Measurements from ENCODE around the gene RPTOR.

The RPTOR gene

DNA sequence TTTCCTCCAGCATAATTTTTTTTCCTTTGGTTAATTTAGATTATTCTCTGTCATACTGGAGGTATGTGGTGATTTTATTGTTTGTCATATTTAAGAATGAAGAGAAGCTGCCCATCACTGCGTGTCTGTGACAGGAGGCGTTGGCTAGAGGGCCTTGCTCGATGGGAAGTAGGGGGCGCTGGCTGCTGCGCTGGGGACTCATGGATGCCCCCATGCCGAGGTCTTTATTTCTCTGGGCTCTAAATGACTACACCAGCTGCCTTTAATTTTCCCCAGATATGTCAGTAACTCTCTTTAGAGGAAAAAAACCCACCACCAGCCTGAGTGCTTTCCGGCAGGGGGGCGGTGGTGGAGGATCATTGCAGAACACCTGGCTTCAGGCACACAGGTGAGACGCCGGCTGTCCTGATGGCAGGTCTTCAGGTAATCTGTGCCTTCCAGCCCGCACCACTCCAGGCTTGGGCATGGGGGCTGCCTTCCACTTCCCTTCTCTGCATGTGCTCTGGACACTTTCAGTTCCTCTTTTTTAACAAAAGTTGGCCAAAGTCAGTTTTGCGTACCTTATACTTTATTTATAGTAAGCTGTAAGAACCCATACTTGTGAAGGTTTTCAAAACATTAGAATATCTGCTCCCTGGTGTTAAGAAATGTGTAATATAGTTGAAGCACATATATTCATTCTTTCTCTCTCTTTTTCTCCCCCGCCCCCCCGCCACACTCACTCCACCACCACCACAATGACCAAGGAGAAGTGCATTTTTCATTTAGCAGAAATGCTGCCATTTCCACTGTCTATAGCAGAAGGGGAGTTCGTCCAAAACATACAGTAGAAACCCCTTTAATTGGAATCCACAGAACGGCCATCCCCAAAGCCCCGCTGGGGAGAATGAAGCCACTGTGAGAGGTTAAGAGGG lies 192.7 kb downstream of the RPTOR start:
- TF ChIP-seq, protein P1, sequence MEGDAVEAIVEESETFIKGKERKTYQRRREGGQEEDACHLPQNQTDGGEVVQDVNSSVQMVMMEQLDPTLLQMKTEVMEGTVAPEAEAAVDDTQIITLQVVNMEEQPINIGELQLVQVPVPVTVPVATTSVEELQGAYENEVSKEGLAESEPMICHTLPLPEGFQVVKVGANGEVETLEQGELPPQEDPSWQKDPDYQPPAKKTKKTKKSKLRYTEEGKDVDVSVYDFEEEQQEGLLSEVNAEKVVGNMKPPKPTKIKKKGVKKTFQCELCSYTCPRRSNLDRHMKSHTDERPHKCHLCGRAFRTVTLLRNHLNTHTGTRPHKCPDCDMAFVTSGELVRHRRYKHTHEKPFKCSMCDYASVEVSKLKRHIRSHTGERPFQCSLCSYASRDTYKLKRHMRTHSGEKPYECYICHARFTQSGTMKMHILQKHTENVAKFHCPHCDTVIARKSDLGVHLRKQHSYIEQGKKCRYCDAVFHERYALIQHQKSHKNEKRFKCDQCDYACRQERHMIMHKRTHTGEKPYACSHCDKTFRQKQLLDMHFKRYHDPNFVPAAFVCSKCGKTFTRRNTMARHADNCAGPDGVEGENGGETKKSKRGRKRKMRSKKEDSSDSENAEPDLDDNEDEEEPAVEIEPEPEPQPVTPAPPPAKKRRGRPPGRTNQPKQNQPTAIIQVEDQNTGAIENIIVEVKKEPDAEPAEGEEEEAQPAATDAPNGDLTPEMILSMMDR (IDR thresholded peaks at IDR 0.05; ENCODE audit: low read depth, low read length), result no peak
- no peak for DNase-seq (ENCODE audit: low read depth in 2 of 2)
- no peak overlapping the region for H3K4me3 ChIP-seq (replicated peaks in 1 of 2; ENCODE audit: low read depth in 2 of 2, low read length in 2 of 2)

DNA sequence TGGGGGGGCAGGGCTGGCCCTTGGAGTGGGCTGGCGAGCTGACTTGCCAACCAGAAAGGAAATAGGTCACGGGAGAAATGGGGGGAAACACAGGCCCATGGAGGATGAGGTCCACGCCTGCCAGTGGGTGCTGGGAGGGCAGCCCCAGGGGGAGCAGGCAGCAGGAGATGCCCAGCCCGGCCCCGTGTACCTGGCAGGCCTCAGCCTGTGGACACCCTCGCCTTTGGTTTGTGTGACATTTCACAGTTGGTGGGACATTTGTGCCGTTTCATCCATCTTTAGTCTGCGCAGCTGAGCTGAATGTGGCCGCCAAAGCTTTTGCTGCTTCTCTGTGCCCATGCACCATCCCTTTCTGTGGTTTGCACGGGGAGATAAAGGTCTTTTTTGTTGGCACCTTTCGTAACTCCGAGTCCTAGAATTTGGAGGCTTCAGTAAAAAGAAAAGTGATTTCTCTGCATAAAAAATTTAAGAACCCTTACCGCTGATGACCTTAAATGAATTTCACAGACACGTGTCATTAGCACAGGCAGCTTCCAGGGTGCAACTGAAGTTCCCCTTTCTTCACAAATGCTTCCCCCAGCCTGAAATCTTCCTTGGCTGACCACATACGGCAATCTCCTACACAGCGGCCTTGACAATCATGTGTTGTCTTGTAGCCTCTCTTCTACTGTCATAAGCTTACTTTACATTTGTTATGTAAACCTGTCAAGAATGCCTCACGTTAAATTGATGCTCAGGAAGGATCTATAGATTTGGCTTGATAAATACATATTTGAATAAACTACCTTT lies 193.6 kb downstream of the RPTOR start:
- TF ChIP-seq, protein P1 (IDR thresholded peaks at IDR 0.05; ENCODE audit: low read depth, low read length), result no peak
- H3K4me3 ChIP-seq (replicated peaks in 1 of 2; ENCODE audit: low read depth in 2 of 2, low read length in 2 of 2), result no peak overlapping the region
- no peak for DNase-seq (ENCODE audit: low read depth in 2 of 2)

DNA sequence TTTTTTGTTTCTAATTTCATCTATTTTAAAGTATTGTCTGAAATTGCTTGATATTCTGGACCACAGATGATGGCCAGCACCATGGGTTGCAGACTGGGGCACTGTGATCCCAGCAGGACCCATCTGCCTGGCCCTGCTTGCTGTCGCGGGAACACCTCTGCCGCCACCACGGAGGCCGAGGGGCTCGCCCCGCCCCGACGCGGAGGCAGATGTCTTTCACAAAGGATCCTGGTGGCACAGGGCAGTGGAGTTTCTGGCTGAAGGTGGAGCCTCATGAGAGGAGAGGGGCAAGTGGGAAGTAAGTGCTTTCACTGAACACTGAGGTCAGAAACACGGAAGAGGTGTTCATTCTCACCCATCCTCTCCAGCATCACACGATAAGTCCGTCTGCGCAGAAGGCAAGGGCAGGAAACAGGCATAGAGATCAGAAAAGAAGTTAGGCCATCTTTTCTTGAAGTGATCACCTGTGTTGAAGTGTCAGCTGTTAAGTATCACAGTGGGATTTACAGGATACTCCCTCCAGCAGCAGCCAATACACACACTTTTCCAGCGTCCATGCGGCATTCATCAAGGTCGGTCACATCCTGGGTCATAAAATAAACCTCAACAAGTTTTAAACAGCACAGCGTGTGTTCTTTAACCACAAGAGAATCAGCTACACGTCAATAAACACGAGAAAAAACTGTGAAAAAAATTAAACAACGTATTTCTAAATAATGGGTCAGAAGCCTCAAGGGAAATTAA lies 194.5 kb downstream of the RPTOR start:
- DNase-seq (ENCODE audit: low read depth in 2 of 2), result no peak

DNA sequence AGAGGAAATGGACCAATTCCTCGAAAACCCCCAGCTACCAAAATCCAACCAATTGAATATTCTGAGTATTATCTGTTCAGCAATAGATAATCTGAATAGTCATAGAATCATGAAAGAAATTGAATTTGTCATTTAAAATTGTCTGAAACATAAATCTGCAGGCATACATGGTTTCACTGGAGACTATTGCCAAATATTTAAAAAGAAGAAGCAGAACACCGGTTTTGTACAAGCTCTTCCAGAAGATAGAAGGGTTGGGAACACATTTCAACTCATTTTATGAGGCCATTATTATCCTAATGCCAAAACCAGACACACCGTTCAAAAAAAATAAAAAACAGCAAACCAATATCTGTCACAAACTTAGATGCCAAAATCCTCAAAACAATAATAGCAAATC lies 195.5 kb downstream of the RPTOR start:
- DNase-seq (ENCODE audit: low read depth in 2 of 2), result no peak

More for the DNA sequence above, 194.5 kb downstream of the RPTOR start:
- no peak overlapping the region for H3K4me3 ChIP-seq (replicated peaks in 1 of 2; ENCODE audit: low read depth in 2 of 2, low read length in 2 of 2)
- TF ChIP-seq, protein P1 (IDR thresholded peaks at IDR 0.05; ENCODE audit: low read depth, low read length), result no peak

DNA sequence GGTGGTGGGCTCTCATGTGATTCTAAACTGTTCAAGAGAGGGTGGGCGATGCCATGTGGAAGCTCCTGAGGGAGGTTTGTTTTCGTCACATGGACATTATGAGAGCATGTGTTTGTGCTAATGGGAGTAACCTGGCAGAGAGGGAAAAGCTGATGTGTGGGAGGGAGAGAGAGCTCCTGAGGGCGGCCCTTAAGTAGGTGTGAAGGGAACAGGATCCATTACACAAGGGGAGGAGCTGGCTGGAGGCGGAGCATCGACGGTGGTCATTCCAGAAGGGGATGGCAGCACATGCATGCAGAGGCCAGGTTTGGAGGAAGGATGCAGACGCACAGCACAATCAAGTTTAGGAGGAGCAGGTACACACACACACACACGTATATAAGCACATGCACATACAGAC lies 197.5 kb downstream of the RPTOR start:
- TF ChIP-seq, protein P1 (IDR thresholded peaks at IDR 0.05; ENCODE audit: low read depth, low read length), result no peak
- no peak for DNase-seq (ENCODE audit: low read depth in 2 of 2)
- H3K4me3 ChIP-seq (replicated peaks in 1 of 2; ENCODE audit: low read depth in 2 of 2, low read length in 2 of 2), result no peak overlapping the region

More for the DNA sequence above, 195.5 kb downstream of the RPTOR start:
- H3K4me3 ChIP-seq (replicated peaks in 1 of 2; ENCODE audit: low read depth in 2 of 2, low read length in 2 of 2), result no peak overlapping the region
- TF ChIP-seq, protein P1 (IDR thresholded peaks at IDR 0.05; ENCODE audit: low read depth, low read length), result no peak

DNA sequence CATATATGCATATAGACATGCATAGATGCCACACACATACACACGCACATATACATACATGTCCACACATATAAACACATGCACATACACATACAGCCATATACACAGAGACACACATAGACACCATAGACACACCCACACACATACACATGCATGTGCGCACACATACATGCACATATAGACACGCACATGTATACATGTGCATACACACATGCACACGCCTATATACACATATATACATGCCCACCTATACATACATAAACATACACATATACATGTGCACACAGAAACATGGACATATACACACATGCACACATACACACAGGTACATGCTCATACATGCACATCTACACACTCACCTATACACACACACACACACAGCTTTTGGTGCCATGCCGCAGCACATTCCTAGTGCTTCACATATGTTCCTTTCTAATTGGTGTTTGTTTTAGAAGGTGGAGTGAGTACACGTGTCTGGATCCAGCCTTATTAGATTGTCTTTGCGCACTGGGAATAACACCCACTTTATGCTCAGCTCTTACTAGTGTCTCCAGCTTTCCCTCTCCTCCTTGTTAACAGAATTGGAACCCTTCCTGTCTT lies 198.0 kb downstream of the RPTOR start:
- no peak overlapping the region for H3K4me3 ChIP-seq (replicated peaks in 1 of 2; ENCODE audit: low read depth in 2 of 2, low read length in 2 of 2)
- DNase-seq (ENCODE audit: low read depth in 2 of 2), result no peak
- TF ChIP-seq, protein P1 (IDR thresholded peaks at IDR 0.05; ENCODE audit: low read depth, low read length), result no peak

All from cardiac fibroblast (primary cell).